GM06990 (cell line): ENCODE data around the gene CNGB1.

Experiments
- DNase-seq: peaks from one replicate; pipeline ENCODE4 v3.0.0-alpha.2; 2011; ENCODE audit not compliant: insufficient read length; ENCODE audit errors: extremely low read depth
- H3K27me3 ChIP-seq: replicated peaks from 2 replicates; pipeline ENCODE4 v1.6.0; 2011; ENCODE audit warnings: low read length; ENCODE audit not compliant: control insufficient read depth, insufficient read depth
- H3K36me3 ChIP-seq: 2 replicates; pipeline ENCODE4 v1.5.1; 2011; ENCODE audit warnings: low read length; ENCODE audit not compliant: control insufficient read depth, insufficient read depth
- H3K4me3 ChIP-seq: replicated peaks from 2 replicates; pipeline ENCODE4 v1.5.1; 2011; ENCODE audit warnings: low read depth, mild to moderate bottlenecking, control low read depth, low read length
- TF ChIP-seq, protein P1 (sequence below): IDR thresholded peaks from 2 replicates; pipeline ENCODE4 v1.5.1; 2011; ENCODE audit warnings: low read length, control low read depth, mild to moderate bottlenecking, inconsistent platforms; ENCODE audit not compliant: insufficient read depth, poor library complexity, severe bottlenecking

Gene CNGB1

DNA sequence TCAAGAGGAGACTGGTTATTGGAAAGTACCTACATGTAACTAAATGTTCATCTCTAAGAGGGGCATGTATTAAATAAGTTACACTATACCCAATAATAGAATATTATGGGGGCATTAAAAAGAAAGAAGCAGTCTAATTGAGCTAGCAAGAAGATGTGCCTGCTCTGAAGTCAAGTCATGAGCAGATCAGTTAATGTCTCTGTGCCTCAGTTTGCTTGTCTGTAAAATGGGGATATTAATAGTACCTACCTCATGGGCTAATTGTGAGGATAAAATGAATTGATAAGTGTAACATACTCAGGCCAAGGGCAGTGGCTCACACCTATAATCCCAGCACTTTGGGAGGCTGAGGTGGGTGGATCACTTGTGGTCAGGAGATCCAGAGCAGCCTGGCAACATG, 3.0 kb downstream of the CNGB1 start:
- TF ChIP-seq, protein P1, sequence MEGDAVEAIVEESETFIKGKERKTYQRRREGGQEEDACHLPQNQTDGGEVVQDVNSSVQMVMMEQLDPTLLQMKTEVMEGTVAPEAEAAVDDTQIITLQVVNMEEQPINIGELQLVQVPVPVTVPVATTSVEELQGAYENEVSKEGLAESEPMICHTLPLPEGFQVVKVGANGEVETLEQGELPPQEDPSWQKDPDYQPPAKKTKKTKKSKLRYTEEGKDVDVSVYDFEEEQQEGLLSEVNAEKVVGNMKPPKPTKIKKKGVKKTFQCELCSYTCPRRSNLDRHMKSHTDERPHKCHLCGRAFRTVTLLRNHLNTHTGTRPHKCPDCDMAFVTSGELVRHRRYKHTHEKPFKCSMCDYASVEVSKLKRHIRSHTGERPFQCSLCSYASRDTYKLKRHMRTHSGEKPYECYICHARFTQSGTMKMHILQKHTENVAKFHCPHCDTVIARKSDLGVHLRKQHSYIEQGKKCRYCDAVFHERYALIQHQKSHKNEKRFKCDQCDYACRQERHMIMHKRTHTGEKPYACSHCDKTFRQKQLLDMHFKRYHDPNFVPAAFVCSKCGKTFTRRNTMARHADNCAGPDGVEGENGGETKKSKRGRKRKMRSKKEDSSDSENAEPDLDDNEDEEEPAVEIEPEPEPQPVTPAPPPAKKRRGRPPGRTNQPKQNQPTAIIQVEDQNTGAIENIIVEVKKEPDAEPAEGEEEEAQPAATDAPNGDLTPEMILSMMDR = no peak
- Histone ChIP-seq H3K27me3 (no peaks in the 10 kb centered on the region), H3K36me3 (no peaks in the 10 kb centered on the region), H3K4me3 (no peak overlapping the region)
- DNase-seq = no peak

DNA sequence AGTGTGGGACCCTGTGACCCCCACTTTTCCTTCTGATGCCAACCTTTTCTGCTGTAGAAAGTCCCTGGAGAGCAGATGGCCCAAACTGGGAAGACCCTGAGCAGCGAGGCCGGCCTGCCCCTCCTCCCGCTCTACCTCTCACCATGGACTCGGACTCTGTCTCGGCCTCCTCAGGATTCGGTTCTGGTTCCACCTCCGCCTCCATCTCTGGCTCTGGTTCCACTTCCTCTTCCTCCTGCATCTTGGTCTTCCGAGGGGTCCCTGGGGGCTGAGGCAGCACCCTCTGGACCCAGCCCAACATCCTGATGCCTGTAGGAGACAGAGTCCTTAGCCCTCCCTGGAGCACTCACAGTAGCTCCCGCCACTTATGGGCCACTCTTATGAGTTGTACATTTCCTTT, 3.9 kb downstream of the CNGB1 start:
- no peaks in the 10 kb centered on the region for H3K36me3 ChIP-seq
- H3K4me3 ChIP-seq = no peak overlapping the region
- TF ChIP-seq, protein P1 = no peak
- no peaks in the 10 kb centered on the region for H3K27me3 ChIP-seq
- DNase-seq = no peak

DNA sequence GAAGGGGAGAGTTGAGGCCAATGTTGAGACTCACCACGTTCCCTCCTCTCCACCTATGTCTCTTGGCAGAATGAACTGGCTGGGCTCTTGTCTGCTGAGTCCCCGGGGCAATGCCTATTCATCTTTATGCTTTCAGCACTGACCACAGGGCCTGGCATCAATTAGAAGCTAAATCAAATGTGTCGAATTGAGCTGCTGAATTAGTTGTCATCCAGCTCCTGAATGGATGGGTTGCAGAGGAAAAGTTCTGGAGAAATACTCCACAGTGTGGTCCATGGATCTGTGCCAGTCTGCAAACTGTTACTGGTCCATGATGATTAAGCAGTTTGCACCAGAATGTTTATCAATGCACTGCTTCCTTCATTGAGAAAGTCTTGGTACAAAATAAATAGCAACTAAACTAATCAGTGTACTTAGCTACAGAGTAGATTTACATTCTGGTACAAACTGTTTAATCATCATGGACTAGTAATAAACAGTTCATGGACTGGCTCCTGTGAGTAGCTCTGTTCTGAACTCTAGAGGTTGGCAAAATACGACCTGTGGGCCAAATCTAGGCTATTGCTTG, 4.6 kb downstream of the CNGB1 start:
- H3K27me3 ChIP-seq = no peaks in the 10 kb centered on the region
- no peak for DNase-seq
- no peak overlapping the region for H3K4me3 ChIP-seq
- TF ChIP-seq, protein P1 = no peak
- no peaks in the 10 kb centered on the region for H3K36me3 ChIP-seq

DNA sequence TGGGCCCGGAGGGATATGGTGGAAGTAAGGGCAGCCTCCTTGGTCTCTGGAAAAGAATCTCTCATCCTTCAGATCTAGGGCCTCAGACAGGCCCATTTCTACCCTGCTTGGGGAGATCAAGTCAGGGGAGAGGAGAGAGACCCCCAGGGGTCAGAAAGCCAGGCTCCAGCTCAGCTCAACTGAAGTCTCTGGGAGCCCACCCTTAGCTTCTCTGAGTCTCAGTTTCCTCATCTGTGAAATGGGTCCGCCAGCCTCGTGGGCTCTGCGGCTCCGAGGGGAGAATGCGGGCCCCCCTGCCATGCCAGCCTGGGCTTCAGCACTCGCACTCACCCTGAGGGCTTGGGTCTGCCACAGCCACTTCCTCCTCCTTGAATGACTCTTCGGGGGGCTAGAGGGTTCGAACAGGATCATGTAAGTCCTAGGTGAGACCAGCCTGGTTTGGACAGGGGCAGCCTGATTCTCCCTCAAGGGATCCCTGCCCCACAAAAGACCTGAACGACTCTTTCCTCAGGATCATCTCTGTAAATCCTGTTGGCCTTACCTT, 6.7 kb downstream of the CNGB1 start:
- Histone ChIP-seq H3K27me3 (no peaks in the 10 kb centered on the region), H3K36me3 (no peaks in the 10 kb centered on the region), H3K4me3 (no peak overlapping the region)
- TF ChIP-seq, protein P1 = no peak
- no peak for DNase-seq

DNA sequence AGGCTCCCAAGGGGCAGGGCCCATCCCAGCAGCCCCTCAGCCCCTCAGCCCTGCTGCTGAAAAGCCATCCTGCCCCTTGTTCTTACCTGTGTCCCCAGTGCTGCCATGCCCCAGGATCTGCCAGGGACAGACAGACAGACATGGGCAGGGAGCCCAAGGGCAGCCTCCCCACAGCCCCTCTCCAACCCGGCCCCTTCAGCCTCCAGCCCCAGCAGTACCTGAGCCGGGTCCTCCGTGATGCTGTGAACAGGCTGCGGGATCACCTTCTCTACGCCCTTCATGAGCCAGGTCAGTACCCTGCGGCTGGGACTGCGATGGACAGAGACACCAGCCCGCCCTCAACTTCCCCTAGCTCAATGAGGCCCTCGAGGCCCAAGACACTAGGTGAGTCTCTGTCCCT, 8.2 kb downstream of the CNGB1 start:
- TF ChIP-seq, protein P1 = no peak
- DNase-seq = no peak
- Histone ChIP-seq H3K4me3 (no peak overlapping the region), H3K36me3 (no peaks in the 10 kb centered on the region), H3K27me3 (no peaks in the 10 kb centered on the region)

DNA sequence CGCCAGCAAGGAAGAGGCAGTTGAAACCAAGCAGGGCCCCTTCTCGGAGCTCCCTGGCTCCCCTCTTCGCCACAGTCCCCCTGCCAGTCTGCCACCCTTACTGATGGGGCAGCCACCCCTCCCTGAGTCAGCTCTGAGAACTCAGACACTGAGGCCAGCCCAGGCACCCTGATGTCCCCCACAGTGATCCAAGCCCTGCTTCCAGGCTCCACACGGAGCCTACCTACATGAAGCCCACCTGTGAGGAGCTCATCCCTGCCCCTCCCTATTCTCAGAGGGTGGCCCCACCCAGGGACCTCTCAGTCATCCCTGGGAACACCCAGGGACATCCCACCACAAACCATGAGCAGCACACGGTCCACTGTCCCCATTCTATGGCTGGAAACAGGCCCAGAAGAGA, 8.9 kb downstream of the CNGB1 start:
- no peak for DNase-seq
- Histone ChIP-seq H3K36me3 (no peaks in the 10 kb centered on the region), H3K27me3 (no peaks in the 10 kb centered on the region), H3K4me3 (no peak overlapping the region)
- TF ChIP-seq, protein P1 = no peak
